B cell (primary cell): ENCODE results near the gene ANK3. TPM values are rescaled to one million over a fixed set of nuclear protein-coding genes. Genes with fewer than 3 reads are reported as not detected.
A peak's percentile ranks its signal among the peaks of the same experiment; 100 is the strongest.

Experiments used
- ATAC-seq: fragments of 200-7000 bp; cut with Tn5 transposase; one replicate; pipeline ENCODE4 v1.10.0; 2021; ENCODE audit warnings: low read depth, mild to moderate bottlenecking, moderate number of reproducible peaks, moderate library complexity
- CTCF ChIA-PET: fragments of 350-600 bp; sonication (Branson Sonifier 250); formaldehyde crosslinking; loops from one replicate; lab custom pipeline; 2021; ENCODE audit warnings: antibody characterized with exemption, inconsistent platforms; lab: Charles Lee
- POLR2A ChIA-PET: fragments of 350-600 bp; sonication (Branson Sonifier 250); formaldehyde crosslinking; loops from one replicate; lab custom pipeline; 2021; ENCODE audit warnings: antibody characterized with exemption; lab: Charles Lee
- DNase-seq: peaks from one replicate; pipeline ENCODE4 v3.0.0; 2013
- H2AFZ ChIP-seq: 2 replicates; pipeline ENCODE4 v1.6.1; 2012; ENCODE audit warnings: mild to moderate bottlenecking, low read depth, low read length; ENCODE audit not compliant: insufficient read depth, poor library complexity, severe bottlenecking
- H3K27ac ChIP-seq, 2 donors: 1 replicate in 1 of 2; 2 replicates in 1 of 2; pipeline ENCODE4 v1.5.1; 2012 to 2013; ENCODE audit warnings: low read length in 2 of 2, mild to moderate bottlenecking in 2 of 2, moderate library complexity in 1 of 2
- H3K27me3 ChIP-seq, 4 experiments: fragments of 200-600 bp in 1 of 4; sonication (generic) in 1 of 4; replicated peaks in 1 of 4; 1 replicate in 2 of 4; 2 replicates in 2 of 4; pipeline versions ENCODE4 v1.6.1 to v1.7.0; 2013 to 2016; ENCODE audit warnings: low read length in 3 of 4, mild to moderate bottlenecking in 2 of 4, mixed read lengths in 1 of 4, moderate library complexity in 1 of 4; ENCODE audit not compliant: insufficient read depth in 4 of 4, control insufficient read depth in 3 of 4; ENCODE audit errors: control extremely low read depth in 1 of 4
- H3K36me3 ChIP-seq, 2 experiments: replicated peaks in 1 of 2; 1 replicate in 1 of 2; 2 replicates in 1 of 2; pipeline versions ENCODE4 v1.6.1 to v1.7.1; 2013; ENCODE audit warnings: low read length in 1 of 2; ENCODE audit not compliant: insufficient read depth in 2 of 2, control insufficient read depth in 1 of 2; ENCODE audit errors: control extremely low read depth in 1 of 2, extremely low read depth in 1 of 2
- H3K4me1 ChIP-seq, 2 donors: fragments of 200-600 bp in 1 of 2; sonication (generic) in 1 of 2; 1 replicate in 1 of 2; 2 replicates in 1 of 2; pipeline versions ENCODE4 v1.5.1 to v1.6.1; 2013 to 2017; ENCODE audit warnings: low read length in 2 of 2; ENCODE audit not compliant: control insufficient read depth in 2 of 2, insufficient read depth in 2 of 2
- H3K4me2 ChIP-seq: replicated peaks from 2 replicates; pipeline ENCODE3; 2012; ENCODE audit warnings: mild to moderate bottlenecking, low read depth, low read length; ENCODE audit not compliant: poor library complexity, severe bottlenecking
- H3K4me3 ChIP-seq, 5 experiments: fragments of 200-600 bp in 1 of 5; sonication (generic) in 1 of 5; 1 replicate in 3 of 5; 2 replicates in 2 of 5; pipeline versions ENCODE4 v1.5.1 to v1.7.0; 2011 to 2016; ENCODE audit warnings: low read length in 4 of 5, mild to moderate bottlenecking in 4 of 5, low read depth in 2 of 5, control low read depth in 1 of 5, moderate library complexity in 1 of 5; ENCODE audit not compliant: insufficient read depth in 1 of 5; ENCODE audit errors: control extremely low read depth in 1 of 5, extremely low read depth in 1 of 5
- H3K79me2 ChIP-seq: fragments of 200-600 bp; sonication (generic); one replicate; pipeline ENCODE4 v1.6.0; 2016; ENCODE audit warnings: low read length; ENCODE audit not compliant: control insufficient read depth, insufficient read depth
- H3K9ac ChIP-seq: fragments of 200-600 bp; sonication (generic); 2 replicates; pipeline ENCODE4 v1.6.1; 2017; ENCODE audit warnings: mild to moderate bottlenecking, low read length, moderate library complexity
- H3K9me3 ChIP-seq, 3 donors: one replicate each; pipeline versions ENCODE4 v1.6.1 to v1.7.1; 2013; ENCODE audit warnings: low read length in 2 of 3; ENCODE audit not compliant: control insufficient read depth in 2 of 3, insufficient read depth in 1 of 3; ENCODE audit errors: control extremely low read depth in 1 of 3
- H4K20me1 ChIP-seq: 2 replicates; pipeline ENCODE4 v1.6.0; 2012; ENCODE audit warnings: mild to moderate bottlenecking, low read length; ENCODE audit not compliant: insufficient read depth, control insufficient read depth, poor library complexity, severe bottlenecking
- H3K27ac Mint-ChIP-seq: one replicate; pipeline ENCODE4 v1.8.0; 2021; ENCODE audit warnings: mixed read lengths
- H3K27me3 Mint-ChIP-seq: one replicate; pipeline ENCODE4 v1.8.0; 2021; ENCODE audit warnings: mixed read lengths
- H3K4me1 Mint-ChIP-seq: one replicate; pipeline ENCODE4 v1.8.0; 2021; ENCODE audit warnings: mixed read lengths
- H3K4me3 Mint-ChIP-seq: one replicate; pipeline ENCODE4 v1.8.0; 2021; ENCODE audit warnings: mixed read lengths
- H3K9me3 Mint-ChIP-seq: one replicate; pipeline ENCODE4 v1.8.0; 2022; ENCODE audit warnings: mixed read lengths; ENCODE audit not compliant: insufficient read depth
- CTCF ChIP-seq: fragments of 200-600 bp; IDR thresholded peaks from one replicate; pipeline ENCODE4 v1.8.0; 2022; ENCODE audit warnings: antibody characterized with exemption, mild to moderate bottlenecking
- EZH2 ChIP-seq: IDR thresholded peaks from 2 replicates; pipeline ENCODE4 v1.6.1; 2012; ENCODE audit warnings: borderline replicate concordance, low read depth, mild to moderate bottlenecking, moderate library complexity, low read length; ENCODE audit not compliant: insufficient read depth, poor library complexity, severe bottlenecking
- intact Hi-C: fragments of 100-400 bp; cut with micrococcal nuclease; formaldehyde crosslinking; loops from one replicate; pipeline ENCODE4 v1.10.0; 2022
- polyA plus RNA-seq: library from polyadenylated mRNA; depleted of rRNA; stranded (reverse); fragments of >200 nt; gene quantifications from 2 replicates; pipeline ENCODE4 v1.2.3, GENCODE V29; 2012
- total RNA-seq, 2 donors: library from RNA; stranded (reverse); fragments of 120-200 nt in 1 of 2; gene quantifications; 1 replicate in 1 of 2; 2 replicates in 1 of 2; pipeline versions ENCODE4 v1.2.3 to v1.2.4, GENCODE V29; 2013 to 2022

Gene ANK3
- total and polyA plus RNA-seq, 2 donors (not counting 1 experiment from before 2014, with no cell fraction given): 4.9 to 21.6 TPM

- intact Hi-C loops: loop anchor here (1.0 kb wide), 1 partner anchor 8 kb away; no protein-coding TSS in a partner anchor
- Mint-ChIP-seq H3K9me3 (no peaks in the 10 kb centered on the region), H3K4me1 (peaks cover 8% of the 10 kb centered on the region), H3K27ac (no peak overlapping the region), H3K27me3 (no peaks in the 10 kb centered on the region), H3K4me3 (no peak overlapping the region)
- no peak for DNase-seq
- H4K20me1 ChIP-seq: no peaks in the 10 kb centered on the region
- ChIA-PET CTCF (interaction anchor here (0.5 to 2.4 kb wide), 4 partner anchors 8 to 259 kb away, joined by 3 to 9 read pairs (median 6); no protein-coding TSS in a partner anchor), POLR2A (interaction anchor here (1.1 kb wide), 1 partner anchor 8 kb away, joined by 3 read pairs; no protein-coding TSS in a partner anchor)
- H3K27ac ChIP-seq: no peak overlapping the region
- no peak overlapping the region for H3K9ac ChIP-seq
- H3K9me3 ChIP-seq: no peaks in the 10 kb centered on the region
- H3K79me2 ChIP-seq: no peaks in the 10 kb centered on the region
- ATAC-seq: no peak
- H3K27me3 ChIP-seq: no peaks in the 10 kb centered on the region
- no peak overlapping the region for H2AFZ ChIP-seq
- no peak overlapping the region for H3K4me2 ChIP-seq
- peaks cover 11 to 24% of the 10 kb centered on the region in 2 donors for H3K4me1 ChIP-seq
- H3K36me3 ChIP-seq: no peaks in the 10 kb centered on the region
- TF ChIP-seq CTCF (no peak), EZH2 (no peak)
- no peak overlapping the region for H3K4me3 ChIP-seq
Observed at GRCh38 chr10:60359066-60359465, 30.6 kb downstream of the ANK3 start.

- Histone ChIP-seq H3K9ac (no peak overlapping the region), H4K20me1 (no peaks in the 10 kb centered on the region), H3K4me3 (no peak overlapping the region), H3K9me3 (no peaks in the 10 kb centered on the region), H3K27ac (peak overlapping the region in 1 of 2 donors; percentile 50), H3K36me3 (no peaks in the 10 kb centered on the region), H3K4me2 (peak overlapping the region; percentile 47), H3K27me3 (no peaks in the 10 kb centered on the region), H2AFZ (no peak overlapping the region), H3K4me1 (peaks cover 17 to 25% of the 10 kb centered on the region in 2 donors), H3K79me2 (no peaks in the 10 kb centered on the region)
- Mint-ChIP-seq H3K27me3 (no peaks in the 10 kb centered on the region), H3K27ac (no peak overlapping the region), H3K4me3 (no peak overlapping the region), H3K9me3 (no peaks in the 10 kb centered on the region), H3K4me1 (peaks cover 12% of the 10 kb centered on the region)
- ATAC-seq: peak; percentile 80
- ChIA-PET CTCF (interaction anchor here (0.5 to 2.4 kb wide), 3 partner anchors 8 to 258 kb away, joined by 3 to 9 read pairs (median 8); no protein-coding TSS in a partner anchor), POLR2A (no interaction called here)
- DNase-seq: peak; percentile 52
- TF ChIP-seq EZH2: no peak
- TF ChIP-seq CTCF: no peak
- intact Hi-C loops: no loop called here
Observed at GRCh38 chr10:60358282-60358681, 31.4 kb downstream of the ANK3 start.
